Sciatic nerve (tissue), 2 donors: ENCODE data around the gene SLC41A3. TPM values are rescaled to one million over a fixed set of nuclear protein-coding genes. Genes with fewer than 3 reads are reported as not detected.
A peak's percentile ranks its signal among the peaks of the same experiment; 100 is the strongest.

Experiments used
- ATAC-seq: fragments of 200-7000 bp; cut with Tn5 transposase; one replicate; pipeline ENCODE4 v1.9.1; 2020; ENCODE audit warnings: mild to moderate bottlenecking, moderate library complexity
- DNase-seq: peaks from one replicate; pipeline ENCODE4 v3.0.0-alpha.2; 2020; ENCODE audit warnings: low spot score
- intact Hi-C: fragments of 100-400 bp; cut with DNase I; formaldehyde crosslinking; loops from one replicate; pipeline ENCODE4 v1.14.2; 2022
- total RNA-seq: library from RNA; stranded (reverse); fragmentation: NEBNext Ultra II Directional; extraction: Animal tissue kit (Norgen Biotek cat#: 25700); gene quantifications from one replicate; pipeline ENCODE4 v1.2.1, GENCODE V29; 2021
- donor health status: DM: no; HTN: no; CAD: no.
- donor health status: DM: no; HTN: no; CAD: no.

Gene SLC41A3
- total RNA-seq, 1 donor from 2014 or later, result 42.8 TPM

- DNase-seq, result peak; percentile 35
- intact Hi-C loops, result no loop called here
- no peak for ATAC-seq
Measured at GRCh38 chr3:126124148-126124868, 40.4 kb upstream of the SLC41A3 start.

DNA sequence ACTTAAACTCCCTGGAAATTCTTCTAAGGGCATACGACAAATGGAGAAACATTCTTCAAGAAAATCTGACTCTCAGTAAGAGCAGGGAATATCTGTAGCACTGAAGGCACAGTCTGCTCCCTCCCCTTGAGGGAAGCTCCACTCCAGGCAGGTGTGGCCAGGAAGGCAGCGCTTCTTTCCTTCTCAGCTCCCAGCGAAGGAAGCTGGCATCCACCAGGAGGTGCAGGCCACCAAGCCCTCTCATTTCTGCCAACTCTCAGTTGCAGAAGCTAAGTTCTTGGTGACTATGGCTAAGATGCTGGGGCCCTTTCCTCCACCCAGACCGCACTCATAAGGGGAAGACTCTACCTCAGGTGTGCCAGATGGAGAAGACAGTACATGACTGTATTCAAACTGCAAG lies 37.7 kb upstream of the SLC41A3 start:
- intact Hi-C loops, result no loop called here
- ATAC-seq (no peak), DNase-seq (peak; percentile 21)

GRCh38 chr3:126121074-126121473 lies 37.1 kb upstream of the SLC41A3 start:
- no peak for ATAC-seq
- intact Hi-C loops, result no loop called here
- DNase-seq, result peak; percentile 13

- ATAC-seq (no peak), DNase-seq (no peak)
Measured at GRCh38 chr3:126119976-126120375, 36.1 kb upstream of the SLC41A3 start.

DNA sequence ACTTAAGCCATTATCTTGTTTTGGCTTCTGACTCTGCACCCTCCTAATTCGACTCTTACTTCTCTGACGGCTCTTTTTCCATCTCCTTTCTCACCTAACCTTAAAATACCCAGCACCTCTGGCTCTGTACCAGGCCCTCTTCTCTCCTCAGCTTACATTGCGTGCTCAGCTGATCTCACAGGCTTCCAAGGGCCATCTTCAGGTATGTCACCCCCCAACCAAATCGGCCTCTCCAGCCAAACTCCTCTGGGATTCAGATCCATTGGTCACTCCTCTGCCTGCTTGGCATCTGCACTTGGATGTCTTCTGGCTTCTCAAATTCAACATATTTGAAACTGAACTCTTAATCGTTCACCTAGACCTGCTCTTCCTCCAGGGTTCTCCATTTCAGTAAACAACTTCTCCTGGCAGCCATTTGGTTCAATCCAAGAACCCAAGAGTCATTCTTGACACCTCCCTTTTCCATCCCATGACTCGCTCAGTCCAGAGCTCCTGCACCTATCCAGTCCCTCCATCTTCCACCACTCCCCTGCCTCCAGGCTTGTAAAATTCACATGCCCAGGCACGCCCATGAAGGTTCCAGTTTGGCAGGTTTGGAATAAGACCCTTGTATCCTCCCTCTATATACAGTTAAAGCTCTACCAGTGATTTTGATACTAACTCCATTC lies 35.2 kb upstream of the SLC41A3 start:
- ATAC-seq (no peak), DNase-seq (peak; percentile 27)
- intact Hi-C loops, result no loop called here

More at GRCh38 chr3:126119976-126120375, 36.1 kb upstream of the SLC41A3 start:
- intact Hi-C loops, result no loop called here

GRCh38 chr3:126118591-126118990 lies 34.7 kb upstream of the SLC41A3 start:
- intact Hi-C loops, result no loop called here
- peak; percentile 40 for DNase-seq
- ATAC-seq, result no peak

- intact Hi-C loops, result no loop called here
- peak; percentile 45 for DNase-seq
- ATAC-seq, result no peak
Measured at GRCh38 chr3:126117786-126118185, 33.9 kb upstream of the SLC41A3 start.

- DNase-seq, result no peak
- ATAC-seq, result no peak
- intact Hi-C loops, result no loop called here
Measured at GRCh38 chr3:126117212-126117611, 33.3 kb upstream of the SLC41A3 start.

GRCh38 chr3:126116526-126116925 lies 32.6 kb upstream of the SLC41A3 start:
- peak; percentile 15 for DNase-seq
- intact Hi-C loops, result no loop called here
- ATAC-seq, result no peak

DNA sequence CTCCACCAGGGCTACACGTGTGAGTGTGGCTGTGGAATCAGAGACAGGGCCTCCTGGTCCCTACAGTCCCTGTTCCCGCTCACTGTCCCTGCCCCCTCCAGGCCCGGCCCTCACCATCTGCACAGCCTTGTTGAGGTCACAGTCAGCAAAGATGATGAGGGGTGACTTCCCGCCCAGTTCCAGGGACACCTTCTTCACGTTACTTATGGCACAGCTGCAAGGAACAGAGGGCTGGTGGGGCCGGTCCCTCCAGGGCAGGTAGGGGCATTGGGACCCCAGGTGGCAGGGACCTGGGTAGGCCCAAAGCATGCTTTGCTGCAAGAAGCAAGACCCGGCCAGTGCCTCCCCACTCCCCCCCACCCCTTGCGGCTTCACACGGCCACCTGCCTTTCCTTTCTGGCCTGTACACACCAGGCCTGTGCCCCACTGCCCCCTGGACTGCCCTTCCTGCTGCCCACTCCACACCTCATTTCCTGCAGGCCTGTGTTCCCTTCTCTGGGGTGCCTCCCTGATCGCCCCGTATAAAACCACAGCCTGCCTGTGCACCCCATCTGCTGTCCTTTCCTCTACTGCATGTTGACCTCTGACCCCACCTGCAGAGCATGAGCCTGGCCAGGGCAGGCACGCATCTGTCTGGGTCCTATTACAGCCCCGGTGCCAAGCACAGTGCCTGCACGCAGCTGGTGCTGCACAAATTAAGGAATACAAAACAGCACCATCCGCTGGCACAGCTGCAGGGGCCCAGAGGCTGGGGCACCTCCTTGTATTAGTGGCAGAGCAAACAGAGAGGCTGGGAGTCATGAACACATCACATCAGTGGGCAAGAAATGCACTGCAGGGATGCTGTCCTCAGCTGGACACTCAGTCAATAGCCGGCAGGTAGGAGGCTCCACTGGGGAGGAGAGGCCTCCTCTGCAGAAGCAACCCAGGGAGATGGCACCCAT lies 30.8 kb upstream of the SLC41A3 start:
- intact Hi-C loops, result no loop called here
- peak; percentile 46 for DNase-seq
- ATAC-seq, result no peak

- DNase-seq, result peak; percentile 15
- intact Hi-C loops, result no loop called here
- ATAC-seq, result no peak
Measured at GRCh38 chr3:126113733-126114442, 30.0 kb upstream of the SLC41A3 start.

DNA sequence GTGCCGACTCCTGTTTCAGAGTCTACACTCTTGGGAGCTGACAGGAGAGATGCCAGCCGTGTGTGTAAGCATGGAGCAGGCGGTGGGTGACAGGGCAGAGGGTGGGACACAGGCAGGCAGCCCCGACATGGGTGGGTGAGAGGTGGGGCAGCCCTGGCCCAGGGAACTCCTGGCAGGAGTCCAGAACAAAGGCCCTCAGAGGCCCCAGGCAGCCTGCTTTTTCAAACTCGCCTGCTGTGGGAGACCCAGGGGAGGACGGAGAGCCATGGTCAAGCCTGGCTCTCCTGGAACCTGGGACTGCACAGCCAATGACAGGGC lies 29.3 kb upstream of the SLC41A3 start:
- ATAC-seq (no peak), DNase-seq (peak; percentile 44)
- intact Hi-C loops, result no loop called here

DNA sequence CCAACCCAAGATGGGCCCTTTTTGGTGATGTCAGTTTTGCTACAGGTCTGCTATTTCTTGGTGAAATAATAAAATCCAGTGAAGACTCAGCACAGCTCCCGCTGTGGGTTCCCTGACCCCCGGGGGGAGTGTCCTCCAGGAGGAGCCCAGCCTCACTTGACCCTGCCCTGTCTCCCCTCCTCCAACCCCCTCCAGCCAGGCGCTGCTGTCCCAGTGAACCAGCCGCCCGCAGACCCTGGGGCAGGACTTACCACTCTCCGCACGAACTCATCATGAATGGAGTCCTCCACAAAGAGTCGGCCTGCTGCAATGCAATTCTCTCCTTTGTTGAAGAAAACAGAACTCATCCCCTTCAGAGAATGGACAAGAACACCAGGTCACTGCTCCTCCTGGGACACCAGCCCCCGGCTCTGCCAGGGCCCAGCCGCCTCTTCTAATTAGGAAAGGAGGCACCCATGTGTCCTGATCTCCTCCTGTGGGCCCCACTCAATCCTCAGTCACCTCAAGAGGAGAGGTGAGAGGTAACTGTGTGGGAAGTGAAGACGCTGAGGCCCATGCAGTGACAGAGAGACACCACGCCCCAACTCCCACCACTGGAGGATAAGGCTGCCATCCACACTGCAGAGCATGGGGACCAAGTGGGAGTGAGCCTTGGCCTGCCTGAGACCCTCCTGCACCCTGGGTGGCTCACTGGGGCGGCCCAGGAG lies 28.8 kb upstream of the SLC41A3 start:
- peak; percentile 34 for DNase-seq
- no peak for ATAC-seq
- intact Hi-C loops, result no loop called here

DNA sequence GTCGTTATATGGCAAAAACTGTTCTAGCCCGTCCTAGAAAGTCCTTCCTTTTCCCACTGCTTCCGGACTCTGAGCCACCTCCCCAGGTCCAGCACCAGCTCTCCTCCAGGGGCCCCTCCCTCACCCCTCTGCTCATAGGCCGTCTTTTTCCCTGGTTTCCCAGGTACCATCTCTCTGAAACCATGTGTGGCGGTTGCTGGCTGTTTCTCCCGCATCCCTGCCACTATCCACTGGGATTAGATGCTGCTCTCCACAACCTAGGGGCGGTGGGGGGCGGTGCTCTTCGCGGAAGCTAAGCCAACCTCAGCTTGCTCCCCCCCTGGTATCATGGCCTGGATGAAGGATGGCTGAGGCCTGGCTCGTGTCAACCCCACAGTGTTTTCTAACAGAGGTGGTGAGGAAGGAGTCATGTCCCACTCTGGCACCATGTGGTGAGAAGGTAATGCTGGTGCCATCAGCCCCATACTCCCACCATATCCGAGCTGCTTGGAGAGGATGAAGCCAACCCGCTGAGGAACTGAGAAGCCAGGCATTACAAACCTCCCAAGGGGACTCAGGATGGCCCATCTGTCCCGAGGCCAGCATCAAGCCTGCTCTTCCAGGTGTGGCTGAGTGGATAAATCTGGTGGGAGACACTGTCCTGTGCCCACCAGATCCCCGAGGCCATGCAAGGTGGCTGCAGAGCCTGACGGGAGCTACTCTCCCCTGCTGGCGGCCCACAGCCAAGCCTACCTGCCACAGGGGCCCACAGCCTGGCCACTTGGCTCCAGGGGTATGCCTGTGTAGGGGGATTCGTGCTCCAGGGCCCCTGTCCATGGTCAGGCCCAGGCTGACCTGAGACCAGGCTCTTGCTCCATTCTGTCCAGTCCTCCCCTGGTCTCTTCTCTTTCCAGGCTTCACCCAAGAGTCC lies 27.9 kb upstream of the SLC41A3 start:
- no peak for ATAC-seq
- intact Hi-C loops, result no loop called here
- peak; percentile 22 for DNase-seq

DNA sequence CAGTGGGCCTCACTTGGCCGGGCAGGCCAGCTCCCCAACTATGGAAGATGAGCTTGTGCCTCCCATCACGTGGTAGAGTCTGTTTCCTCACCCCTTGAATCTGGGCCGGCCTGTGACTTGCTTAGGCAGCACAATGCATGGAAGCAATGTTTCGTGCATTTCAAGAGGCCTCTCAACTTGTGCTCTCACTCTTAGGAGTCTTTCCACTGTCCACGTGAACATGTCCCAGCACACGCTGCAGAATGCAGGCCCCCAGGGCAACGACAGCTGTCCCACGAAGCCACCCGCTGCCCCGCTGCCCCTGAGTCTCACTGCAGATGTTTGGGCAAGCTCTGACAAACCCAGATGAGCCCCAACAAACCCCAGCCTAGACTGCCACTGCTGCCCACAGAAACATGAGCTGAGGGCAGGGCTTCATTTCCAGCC lies 27.2 kb upstream of the SLC41A3 start:
- no peak for DNase-seq
- intact Hi-C loops, result no loop called here
- no peak for ATAC-seq

GRCh38 chr3:126110431-126111125 lies 26.7 kb upstream of the SLC41A3 start:
- peak; percentile 39 for DNase-seq
- intact Hi-C loops, result no loop called here
- ATAC-seq, result no peak

- intact Hi-C loops, result no loop called here
- DNase-seq (peak; percentile 44), ATAC-seq (no peak)
Measured at GRCh38 chr3:126109880-126110235, 25.9 kb upstream of the SLC41A3 start.
